Right kidney (tissue), 1 donor: ENCODE results near the gene RGS6.
A peak's percentile ranks its signal among the peaks of the same experiment; 100 is the strongest.

Source experiments
- DNase-seq: peaks from one replicate; pipeline ENCODE4 v3.0.0-alpha.2; 2016

The RGS6 gene

DNA sequence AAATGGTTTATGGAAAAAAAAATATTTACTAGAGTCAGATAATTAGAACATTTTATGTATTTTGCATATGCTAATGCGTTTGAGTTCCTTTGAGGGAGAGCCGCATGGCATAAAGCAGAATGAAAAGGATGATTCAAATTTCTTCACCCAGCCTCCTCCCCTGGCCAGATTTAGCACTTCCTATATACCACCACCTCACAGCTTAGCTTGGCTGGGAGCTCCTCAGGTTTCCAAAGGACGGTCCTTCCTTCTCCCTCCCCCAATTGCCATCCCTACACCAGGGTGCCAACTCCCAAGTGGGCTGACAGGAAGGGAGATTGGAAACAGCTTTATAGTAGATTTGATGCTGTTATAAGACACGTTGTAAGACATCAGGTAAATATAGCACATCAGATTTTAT lies 157.4 kb downstream of the RGS6 start:
- no peak for DNase-seq

DNA sequence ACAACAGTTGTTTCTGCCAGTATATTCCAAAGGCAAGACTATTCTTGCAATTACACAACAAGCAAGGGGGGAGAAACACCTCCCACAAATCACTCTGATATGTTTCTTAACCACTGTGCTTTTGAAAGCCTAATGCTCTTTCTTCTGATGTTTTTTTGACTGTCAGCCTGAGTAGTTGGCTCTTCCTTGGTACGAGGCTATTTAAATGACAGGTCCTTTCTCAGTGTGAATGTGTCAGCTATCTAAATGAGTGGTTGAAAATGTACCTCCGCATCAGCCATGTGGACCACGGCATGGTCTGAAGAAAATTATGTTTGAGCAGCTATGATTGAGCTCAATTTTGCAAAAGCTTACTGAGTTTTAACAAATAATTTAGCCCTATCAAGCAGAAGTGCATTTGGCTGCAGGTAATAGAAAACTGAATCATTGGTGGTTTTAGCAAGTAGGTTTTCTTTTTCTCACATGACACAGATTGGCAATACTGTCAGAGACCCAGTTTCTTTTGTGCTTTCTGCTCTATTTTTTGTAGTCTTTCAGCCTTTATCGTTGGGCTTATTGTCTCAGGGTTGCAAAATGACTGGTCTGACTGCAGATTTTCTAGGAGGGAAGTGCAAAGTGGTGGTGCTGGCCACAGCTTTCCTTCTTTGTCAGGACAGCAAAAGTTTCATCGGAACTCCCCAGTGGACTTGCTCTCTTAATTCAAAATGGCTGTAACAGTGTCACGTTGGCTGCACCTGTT lies 162.8 kb downstream of the RGS6 start:
- no peak for DNase-seq

DNA sequence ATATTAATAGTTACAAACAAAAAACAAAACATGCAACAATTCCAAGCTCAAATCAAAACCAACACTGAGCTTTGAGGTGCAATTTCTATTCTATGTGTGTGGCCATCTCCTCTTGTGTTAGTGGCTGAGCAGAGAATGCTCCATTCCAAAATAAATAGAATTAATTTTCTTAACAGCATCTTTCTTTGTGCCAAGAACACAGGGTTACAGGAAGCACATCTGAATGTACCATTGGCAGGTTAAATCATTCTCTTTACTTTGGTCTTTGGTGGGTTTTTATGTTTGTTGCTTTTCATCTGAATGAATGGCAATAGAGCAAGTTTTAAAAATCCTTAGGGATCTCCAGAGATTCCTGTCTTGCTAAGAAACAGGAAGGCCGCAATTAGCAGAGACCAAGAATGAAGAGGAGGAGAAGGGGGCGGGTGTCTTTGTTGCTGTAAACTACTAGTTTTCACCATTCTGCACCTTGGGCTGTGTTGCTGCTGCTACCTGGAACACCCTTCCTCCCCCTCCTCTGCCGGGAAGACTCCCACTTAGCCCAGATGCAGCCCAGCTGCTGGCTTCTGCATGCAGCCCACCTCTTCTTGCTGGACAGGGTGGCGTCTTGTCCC lies 165.0 kb downstream of the RGS6 start:
- DNase-seq, result peak; percentile 5

DNA sequence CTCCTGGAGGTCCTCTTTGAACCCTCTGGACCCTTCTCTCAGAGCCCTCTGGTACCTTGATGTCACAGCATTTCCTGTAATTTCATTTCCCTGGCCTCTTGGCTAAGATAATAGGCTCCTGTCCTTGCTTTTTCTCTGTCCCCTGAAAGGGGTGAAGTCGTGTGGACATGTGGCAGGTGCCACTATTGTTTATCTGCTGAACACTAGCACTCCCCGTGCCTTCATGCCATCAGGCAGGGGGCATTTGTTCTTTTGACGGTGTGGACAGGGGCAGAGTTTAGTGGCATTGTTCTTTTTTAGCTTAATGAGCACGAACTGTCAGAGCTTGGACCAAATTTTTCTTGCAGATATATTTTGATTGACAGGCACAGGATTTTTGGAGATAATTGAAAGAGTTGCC lies 166.0 kb downstream of the RGS6 start:
- no peak for DNase-seq

DNA sequence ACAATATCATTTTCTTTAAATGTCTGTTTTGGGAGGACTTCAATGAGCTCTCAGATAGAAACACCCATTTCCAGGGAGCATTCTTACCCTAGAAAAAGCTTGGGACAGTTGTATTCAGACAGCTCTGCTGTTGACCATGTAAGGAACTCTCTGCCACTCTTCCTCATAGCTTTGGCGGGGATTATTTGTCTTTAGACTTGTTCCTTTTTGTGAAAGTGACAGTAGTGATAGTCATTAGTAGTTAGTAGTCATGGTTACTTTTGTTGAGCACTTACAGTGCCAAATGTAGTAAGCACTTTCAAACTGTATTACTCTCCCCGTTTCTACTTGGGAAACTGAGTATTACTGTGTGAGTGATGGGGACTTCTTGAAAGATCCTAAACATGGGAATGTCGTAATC lies 167.3 kb downstream of the RGS6 start:
- no peak for DNase-seq

DNA sequence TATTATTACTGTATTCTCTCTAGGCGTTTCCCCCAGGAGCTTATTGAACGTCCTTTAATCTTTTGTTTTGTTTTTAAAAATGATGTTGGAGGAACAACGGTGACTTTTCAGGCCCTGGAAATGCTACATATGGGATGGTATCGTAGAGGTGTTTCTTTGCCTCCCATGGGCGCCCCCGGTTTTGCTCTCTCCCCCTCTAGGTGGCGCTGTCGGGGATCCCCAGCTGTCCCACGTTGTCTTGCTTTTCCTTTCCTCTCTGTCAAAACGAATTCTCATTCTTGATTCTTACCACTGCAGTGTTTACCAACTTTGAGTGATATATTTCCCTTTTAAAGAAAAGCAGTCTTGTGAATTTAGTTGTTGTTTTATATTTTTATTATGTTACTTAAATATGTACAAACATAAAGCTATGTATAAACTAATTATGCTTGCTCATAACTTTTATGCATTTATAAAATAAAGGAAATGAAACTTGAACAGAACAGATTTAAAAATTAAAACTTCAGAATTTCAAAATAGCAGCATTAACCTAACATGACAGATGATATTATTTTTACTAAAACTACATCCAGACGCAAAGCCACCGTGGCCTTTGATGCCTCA lies 171.9 kb downstream of the RGS6 start:
- DNase-seq, result no peak

DNA sequence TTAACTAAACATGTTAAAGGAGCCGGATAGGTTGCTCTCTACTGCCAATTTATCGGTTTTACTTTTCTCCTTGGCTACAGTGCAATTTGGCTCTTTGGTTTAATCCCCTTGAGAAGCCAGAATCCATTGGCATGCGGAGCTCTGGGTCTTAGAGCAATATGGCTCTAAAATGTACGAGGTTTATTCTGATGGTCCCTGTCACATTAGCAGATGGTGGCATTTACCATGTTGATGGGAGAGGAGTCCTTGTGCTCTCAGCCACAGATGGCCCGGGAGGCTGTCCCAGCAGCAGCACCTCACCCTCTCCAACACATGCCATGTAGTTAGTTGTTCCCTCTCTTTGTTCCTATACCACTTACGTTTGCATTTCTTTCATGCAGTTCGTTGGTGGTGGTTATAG lies 179.7 kb downstream of the RGS6 start:
- DNase-seq, result no peak

DNA sequence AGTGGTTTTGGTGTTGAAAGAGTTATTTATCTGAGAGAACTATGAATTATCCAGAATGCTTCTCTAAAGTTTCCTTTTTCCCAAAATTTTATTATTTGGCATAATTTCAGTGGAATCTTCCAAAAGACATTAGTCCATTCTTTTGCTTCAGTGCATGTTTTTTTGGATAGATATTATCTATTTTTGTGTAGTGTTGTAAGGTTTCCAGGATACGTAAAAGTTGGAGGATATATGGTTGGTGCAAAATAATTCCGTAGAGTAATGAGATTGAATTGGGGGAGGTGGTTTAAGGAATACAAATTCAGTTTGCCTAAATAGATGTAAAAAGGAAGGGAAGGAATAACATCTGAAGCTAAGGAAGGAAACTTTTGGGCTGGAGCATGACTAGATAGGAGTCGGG lies 186.6 kb downstream of the RGS6 start:
- DNase-seq, result no peak

DNA sequence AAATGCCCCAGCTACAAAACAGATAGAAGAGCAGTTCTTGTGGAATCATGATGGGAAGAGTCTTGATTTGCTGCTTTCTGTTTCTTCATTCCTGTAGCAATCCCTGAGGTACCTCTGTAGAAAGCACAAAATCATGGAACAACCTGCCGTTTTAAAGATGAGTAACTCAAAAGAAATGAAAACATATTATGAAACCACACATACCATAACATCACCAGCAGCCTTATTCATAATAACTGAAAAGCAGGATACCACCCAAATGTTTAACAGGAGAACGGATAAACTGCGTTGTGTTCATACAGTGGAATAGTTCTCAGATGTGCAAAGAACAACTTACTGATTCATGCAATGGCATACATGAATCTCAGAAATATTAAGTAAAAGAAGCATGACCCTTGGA lies 188.1 kb downstream of the RGS6 start:
- no peak for DNase-seq

DNA sequence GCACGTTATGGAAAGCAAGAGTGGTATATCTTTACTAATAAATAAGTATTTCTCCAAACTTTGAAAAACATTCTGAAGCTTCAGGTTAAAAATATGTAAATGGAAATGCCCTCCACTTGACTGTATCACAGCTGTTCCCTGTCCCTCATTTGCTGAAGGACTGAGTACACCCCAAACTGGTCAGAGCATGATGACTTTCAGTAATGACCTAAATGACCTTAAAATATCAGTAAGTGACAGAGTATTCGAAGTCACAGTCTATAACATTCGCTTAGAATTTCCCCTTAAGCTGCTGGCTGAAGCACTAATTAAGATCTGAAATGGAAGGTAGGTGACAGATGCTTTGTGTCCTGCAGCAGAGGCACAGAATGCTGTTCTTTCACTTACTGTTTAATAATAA lies 191.5 kb downstream of the RGS6 start:
- no peak for DNase-seq

DNA sequence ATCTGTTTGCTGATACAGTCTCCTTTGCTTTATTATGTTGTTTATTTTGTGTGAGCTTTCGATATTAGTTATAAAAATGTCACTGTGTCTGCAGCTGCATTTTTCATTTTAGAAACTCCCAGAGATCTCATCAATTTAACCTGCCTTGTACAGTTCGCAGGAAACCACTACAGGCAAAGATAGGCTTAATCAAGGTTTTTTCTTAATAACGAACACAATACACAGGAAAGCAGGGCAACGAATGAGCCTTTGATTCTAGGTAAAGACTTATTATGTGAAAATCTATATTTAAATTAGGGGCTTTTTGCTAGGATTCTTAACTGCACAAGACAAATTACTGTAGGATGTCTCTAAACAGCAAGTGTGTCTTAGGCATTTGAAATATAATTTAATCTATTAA lies 191.9 kb downstream of the RGS6 start:
- no peak for DNase-seq

DNA sequence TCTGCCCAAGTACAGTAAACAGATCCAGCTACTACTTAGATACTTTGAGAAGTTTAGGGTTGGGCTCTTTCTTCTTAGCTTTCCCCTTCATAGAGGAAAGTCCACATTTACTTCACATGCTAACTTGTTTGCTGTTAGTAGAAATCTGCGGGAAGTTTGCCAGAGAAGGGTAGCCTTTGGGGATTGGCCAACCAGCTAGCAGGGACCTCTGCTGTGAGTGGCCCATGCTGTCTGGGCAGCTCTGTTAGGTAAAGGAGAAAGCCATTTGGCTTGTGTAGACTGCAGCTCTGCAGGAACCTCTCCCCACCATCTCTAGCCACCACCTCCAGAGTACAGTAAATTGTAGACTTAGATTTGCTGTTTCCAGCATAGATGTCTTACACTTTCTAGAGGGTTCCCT lies 193.9 kb downstream of the RGS6 start:
- no peak for DNase-seq

DNA sequence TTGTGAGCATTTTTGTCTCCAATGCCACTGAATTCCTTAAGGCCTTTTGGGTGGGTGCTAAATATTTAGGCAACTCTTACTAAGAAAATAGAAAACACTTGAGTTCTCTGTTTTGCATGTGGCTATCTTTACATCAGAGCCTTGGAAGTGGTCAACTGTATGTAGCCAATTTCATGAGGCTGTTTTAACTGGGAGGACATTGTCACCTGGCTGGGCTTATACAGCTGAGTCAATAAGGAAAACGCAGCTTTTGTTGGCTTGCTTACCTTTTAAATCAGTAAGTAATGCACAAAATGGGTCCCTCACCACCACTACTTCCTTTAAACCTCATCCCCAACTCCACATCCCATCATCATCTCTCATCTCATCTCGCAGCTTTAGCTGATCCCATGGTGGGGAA lies 194.3 kb downstream of the RGS6 start:
- DNase-seq, result no peak

DNA sequence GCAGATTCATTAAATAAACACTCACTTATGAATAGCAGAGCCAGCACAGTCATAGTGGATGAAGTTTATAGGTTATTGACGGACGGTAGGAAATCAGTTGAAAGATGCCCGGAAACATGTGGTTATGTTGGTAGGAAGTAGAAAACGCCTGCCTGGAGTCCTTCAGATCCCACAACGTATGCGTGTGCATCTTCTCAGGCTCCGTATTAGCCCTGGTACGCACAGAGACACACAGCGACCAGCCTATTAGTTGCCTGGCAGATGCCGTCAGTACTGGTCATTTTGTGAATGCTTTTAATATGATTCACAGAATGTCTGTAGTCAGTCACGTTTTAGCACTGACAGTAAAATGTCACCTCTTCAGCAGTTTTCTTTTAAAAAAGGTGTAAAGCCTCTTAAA lies 196.4 kb downstream of the RGS6 start:
- DNase-seq, result no peak

DNA sequence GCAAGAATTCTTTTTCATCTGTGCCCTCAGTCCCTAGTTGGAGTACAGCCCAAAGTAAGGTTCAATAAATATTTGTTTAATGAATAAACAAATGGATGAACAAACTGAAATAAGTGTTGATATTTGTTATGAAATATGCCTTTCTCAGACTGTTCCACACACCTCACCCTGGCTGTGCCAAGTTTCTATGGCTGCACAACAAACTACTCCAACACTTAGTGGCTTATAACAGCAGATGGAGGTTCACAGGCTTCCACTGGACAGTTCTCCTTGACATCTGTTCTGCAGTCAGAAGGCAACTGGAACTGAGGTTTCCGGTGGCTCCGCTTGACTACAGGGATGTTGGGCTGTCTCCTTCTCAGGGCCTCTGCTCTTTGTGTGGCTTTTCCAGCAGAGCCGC lies 197.1 kb downstream of the RGS6 start:
- DNase-seq, result no peak

DNA sequence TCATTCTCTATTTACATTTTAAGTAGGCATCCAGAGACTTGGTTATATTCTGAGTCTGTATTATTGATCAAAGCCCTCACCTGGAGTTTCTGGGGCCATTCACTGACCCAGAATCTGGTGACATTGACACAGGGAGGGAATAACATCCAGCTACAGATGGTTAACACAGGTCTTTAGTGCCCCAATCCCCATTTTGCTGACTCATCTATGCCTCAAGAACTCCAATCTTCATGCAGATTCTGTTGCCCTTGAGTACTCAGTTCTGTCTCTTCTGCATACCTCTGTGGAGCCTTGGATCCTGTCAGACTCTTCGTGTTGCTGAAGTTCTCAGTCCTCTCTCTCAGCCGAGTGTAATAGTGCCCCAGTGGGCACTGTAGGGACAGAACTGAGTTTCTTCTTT lies 208.9 kb downstream of the RGS6 start:
- no peak for DNase-seq

DNA sequence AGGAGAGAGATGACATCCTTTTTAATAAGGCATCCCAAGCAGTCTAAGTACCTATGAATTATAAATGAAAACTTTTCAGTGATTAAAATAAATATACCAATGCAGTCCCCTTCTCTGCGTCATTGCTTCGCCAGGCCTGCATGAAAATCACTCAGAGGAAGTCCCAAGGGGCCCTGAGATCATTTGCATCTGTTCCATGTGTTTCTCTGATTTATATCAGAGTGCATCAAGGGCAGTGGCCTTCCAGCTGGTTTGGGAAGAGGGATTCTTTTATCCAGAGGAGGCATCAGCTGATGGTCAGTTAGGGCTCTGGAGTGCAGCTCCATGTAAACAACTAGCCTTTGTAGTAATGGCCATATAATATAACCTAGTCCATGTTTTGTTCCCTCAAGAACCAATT lies 210.1 kb downstream of the RGS6 start:
- no peak for DNase-seq

DNA sequence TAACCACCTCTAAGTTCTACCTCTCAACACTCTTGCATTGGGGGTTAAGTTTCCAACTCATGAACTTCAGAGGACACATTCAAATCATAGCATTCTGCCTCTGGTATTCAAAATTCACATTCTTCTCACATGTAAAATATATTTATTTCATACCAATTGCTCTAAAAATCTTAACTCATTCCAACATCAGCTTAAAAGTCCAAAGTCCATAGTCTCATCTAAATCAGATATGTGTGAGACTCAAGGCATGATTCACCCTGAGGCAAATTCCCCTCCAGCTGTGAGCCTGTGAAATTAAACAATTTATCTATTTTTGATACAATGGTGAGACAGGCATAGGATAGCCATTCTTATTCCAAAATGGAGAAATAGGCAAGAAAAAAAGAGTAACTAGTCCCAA lies 214.0 kb downstream of the RGS6 start:
- DNase-seq, result no peak

DNA sequence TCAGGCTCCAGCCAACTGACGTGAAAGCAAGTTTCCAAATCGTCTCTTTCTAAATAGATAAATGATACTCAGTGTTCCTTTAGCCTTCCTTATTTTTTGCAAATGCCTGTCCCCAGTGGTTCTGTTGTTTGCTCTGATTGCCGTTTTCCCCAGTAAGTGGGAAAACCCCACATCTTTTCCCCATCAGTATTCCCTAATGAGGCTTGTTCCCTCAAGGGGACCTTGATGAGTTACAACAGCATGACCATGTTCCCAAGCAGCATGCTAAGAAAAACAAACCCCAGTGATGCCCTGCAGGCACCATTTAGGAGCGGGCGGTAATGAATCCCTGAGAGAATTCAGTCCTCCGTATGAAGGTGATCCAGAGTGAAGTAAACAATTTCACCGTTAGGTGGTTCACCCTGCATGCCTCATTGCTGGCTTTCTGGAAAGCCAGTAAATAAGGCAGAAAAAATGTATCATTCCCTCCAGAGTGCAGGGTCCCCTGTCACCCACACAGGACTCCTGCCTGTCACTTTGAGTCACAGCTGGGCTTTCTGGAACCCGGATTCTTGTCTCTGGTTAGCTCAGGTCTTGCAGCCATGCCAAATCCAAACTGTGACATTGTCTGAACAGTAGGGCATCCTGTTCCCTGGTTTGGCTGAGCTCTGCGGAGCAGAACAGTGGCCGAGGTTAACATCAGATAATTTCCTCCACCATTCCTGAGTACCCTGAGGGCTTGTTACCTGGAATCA lies 222.6 kb downstream of the RGS6 start:
- no peak for DNase-seq

DNA sequence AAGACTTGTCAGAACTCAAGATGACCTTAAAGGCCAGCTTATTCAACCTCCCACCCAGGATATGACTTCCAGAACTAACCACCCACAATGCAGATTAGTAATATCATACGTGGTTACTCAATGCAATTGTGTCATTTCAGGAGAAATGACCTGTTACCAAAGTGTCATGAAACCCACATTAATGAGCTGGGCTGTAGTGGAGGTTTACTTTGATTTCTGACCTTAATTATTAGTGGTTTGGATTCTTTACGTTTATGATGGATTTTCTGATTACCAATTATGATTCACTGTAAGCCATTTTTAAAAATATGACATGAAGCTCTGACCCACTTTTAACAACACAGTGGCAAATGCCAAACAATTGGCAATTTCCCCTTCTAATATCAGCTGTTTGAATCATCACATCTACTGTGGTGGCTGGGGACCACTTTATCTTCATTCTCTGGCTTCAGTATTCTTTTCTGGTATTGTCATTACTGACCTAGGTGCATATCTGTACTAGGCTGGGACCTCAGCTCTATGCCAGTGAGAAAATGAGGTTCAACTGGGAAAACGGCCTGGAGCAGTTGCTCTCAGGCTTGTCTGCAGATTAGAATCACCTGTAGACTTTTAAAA lies 223.3 kb downstream of the RGS6 start:
- DNase-seq, result no peak

DNA sequence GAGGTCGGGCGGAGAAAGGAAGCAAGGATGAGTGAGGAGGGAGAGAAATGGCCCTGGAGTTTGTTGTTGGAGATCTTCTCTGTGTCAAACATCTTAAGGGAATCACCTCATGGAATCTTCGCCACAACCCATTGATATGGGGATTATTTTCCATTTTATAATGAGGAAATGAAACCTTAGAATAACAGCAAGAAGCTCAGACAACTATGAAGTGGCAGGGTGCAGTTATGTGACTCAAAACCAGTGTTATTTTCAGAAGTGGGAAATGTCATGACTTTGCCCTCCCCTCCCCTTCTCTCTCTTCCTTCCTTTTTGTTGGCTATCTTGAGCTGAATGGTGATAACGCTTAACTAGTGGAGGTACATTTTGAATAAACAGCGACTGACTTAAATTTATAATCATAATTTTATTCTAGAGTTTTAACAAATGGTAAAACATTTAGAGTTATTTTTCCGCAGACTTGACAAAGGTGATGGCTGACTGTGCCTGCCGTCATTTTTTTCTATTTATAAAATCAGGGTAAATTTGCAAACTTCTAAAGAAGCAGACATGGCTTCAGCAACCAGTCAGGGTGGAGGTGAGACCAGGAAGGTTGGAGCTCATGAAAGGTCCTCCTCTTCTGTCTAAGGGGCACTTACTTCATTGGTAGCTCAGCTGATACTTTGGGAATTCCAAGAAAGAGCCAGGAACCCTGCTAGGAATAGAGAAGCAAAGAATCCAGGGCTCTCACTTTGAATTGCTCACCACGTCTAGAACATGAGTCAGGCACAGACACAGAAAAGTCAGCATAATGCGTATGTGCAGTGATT lies 232.4 kb downstream of the RGS6 start:
- no peak for DNase-seq

DNA sequence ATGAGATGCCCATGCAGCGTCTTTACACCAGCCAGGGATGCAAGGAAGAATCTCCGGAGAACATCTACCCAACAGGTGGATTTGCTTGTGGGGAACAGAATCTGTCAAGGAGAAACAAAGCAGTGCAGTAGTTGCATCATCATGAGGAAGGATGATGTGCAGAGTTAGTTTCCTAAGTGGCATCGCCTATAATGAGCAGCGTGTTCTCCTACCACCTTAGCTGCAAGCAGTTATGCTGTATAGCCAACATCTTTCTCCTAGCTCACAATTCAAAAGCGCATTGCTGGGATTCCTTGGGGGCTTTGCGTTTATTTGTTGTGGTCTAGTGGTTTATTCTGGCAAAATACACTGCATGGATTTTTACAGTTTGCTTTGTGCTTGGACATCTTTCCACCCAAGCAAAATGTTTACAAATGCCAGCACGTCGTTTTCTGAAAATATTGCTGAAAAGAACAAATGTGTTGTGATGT lies 233.0 kb downstream of the RGS6 start:
- DNase-seq, result no peak
